DMS114 treated with DMSO at 0.1 percent for 48 hours (cell line): ENCODE measurements around the gene NOSTRIN.
"Not testable (repeated sequence)": the region's sequence is repeated elsewhere in the genome, so short reads cannot be mapped to it uniquely, and the experiment has no call there.

ENCODE experiments used
- DNase-seq: peaks from one replicate; lab custom pipeline; 2025; ENCODE audit not compliant: unreplicated experiment; lab: John Stamatoyannopoulos, UW

NOSTRIN gene

GRCh38 chr2:168867164-168867563 is 64.7 kb downstream of the NOSTRIN start:
- DNase-seq: not testable (repeated sequence)

GRCh38 chr2:168870369-168870768 is 67.9 kb downstream of the NOSTRIN start:
- not testable (repeated sequence) for DNase-seq

GRCh38 chr2:168870824-168871223 is 68.4 kb downstream of the NOSTRIN start:
- DNase-seq: not testable (repeated sequence)

- no peak for DNase-seq
Observed at GRCh38 chr2:168874368-168875054, 72.1 kb downstream of the NOSTRIN start.

GRCh38 chr2:168882163-168882562 is 79.7 kb downstream of the NOSTRIN start:
- not testable (repeated sequence) for DNase-seq

- no peak for DNase-seq
Observed at GRCh38 chr2:168884975-168885374, 82.5 kb downstream of the NOSTRIN start.

GRCh38 chr2:168889635-168890005 is 87.2 kb downstream of the NOSTRIN start:
- DNase-seq: no peak

- DNase-seq: peak; percentile 86
Observed at GRCh38 chr2:168890006-168890782, 87.8 kb downstream of the NOSTRIN start, which contains the start of gene SPC25. Gene SPC25, minus strand, starts transcription at chr2:168890430. Its CDS starts 911 bp downstream, at chr2:168889519.

GRCh38 chr2:168892327-168892726 is 89.9 kb downstream of the NOSTRIN start:
- DNase-seq: no peak

- DNase-seq: no peak
Observed at GRCh38 chr2:168894101-168894500, 91.7 kb downstream of the NOSTRIN start.

- no peak for DNase-seq
Observed at GRCh38 chr2:168894720-168895119, 92.3 kb downstream of the NOSTRIN start.

GRCh38 chr2:168895771-168896170 is 93.3 kb downstream of the NOSTRIN start:
- no peak for DNase-seq

GRCh38 chr2:168896783-168897182 is 94.3 kb downstream of the NOSTRIN start:
- DNase-seq: no peak

GRCh38 chr2:168897449-168897848 is 95.0 kb downstream of the NOSTRIN start:
- DNase-seq: no peak

- DNase-seq: no peak
Observed at GRCh38 chr2:168901003-168901402, 98.6 kb downstream of the NOSTRIN start, which contains the start of gene G6PC2. Gene G6PC2, plus strand, starts transcription at chr2:168901291. Its CDS starts 41 bp downstream, at chr2:168901332.

GRCh38 chr2:168903888-168904287 is 101.5 kb downstream of the NOSTRIN start:
- no peak for DNase-seq

GRCh38 chr2:168904358-168904757 is 101.9 kb downstream of the NOSTRIN start:
- DNase-seq: no peak

- DNase-seq: no peak
Observed at GRCh38 chr2:168907940-168908662, 105.7 kb downstream of the NOSTRIN start.

- DNase-seq: no peak
Observed at GRCh38 chr2:168910330-168910729, 107.9 kb downstream of the NOSTRIN start.

GRCh38 chr2:168912466-168912865 is 110.0 kb downstream of the NOSTRIN start:
- no peak for DNase-seq

- DNase-seq: no peak
Observed at GRCh38 chr2:168912901-168913369, 110.5 kb downstream of the NOSTRIN start.
